Right lobe of liver (tissue), 4 donors: ENCODE measurements around the gene RBP3.

ENCODE experiments used
- CTCF ChIP-seq, 4 donors: fragments of 200-600 bp in 3 of 4; fragments of 450-650 bp in 1 of 4; IDR thresholded peaks; one replicate each; pipeline versions ENCODE4 v1.5.1 to v1.8.0; 2016 to 2022; ENCODE audit warnings: antibody characterized with exemption in 4 of 4, mild to moderate bottlenecking in 2 of 4
- POLR2A ChIP-seq: fragments of 450-650 bp; IDR thresholded peaks from one replicate; pipeline ENCODE4 v1.6.1; 2017; ENCODE audit warnings: antibody characterized with exemption, mild to moderate bottlenecking
- donor health status: DM: no; HTN: no; CAD: no.
- donor health status: DM: no; HTN: no; CAD: no.
- donor health status: DM: no; HTN: yes; CAD: no.

DNA sequence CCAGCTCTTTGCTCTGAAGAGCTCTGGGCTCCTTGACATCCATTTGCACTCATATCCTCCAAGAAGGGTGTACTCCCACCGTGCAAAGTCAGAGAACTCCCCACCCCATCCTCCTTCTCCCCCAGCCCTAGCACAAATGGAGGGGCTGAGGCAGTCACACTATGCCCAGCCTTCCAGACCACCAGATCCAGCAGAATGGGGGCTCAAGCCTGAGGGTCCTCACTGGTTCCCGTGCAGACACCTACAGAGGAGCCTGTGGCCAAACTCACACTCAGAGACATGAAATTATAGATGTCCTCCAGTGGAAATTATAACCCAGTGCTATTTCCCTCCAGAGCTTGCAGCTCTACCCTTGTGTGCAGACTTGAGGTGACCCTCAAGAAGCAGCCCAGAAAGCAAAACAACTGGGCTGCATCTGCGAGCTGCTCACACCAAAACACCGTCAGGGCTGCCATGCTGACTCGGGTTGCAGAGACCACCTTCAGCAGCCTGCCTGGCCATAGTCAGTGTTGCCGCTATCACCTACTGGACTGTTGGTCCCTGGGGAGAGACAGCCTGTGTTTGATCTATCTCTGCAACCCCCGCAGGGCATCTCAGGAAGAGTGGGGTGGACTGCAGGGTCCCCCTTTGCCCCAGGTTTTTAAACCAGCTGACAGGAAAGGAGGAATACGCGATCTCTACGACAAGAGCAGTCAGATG, 28.5 kb downstream of the RBP3 start:
- TF ChIP-seq CTCF (IDR thresholded peaks at IDR 0.05) = no peak
- no peak for TF ChIP-seq POLR2A
